HG03025 (cell line): ENCODE measurements around the gene HTRA3.

Experiments
- ATAC-seq: cut with Tn5 transposase; IDR thresholded peaks from one replicate; pipeline ENCODE4 v1.9.1; 2021; ENCODE audit warnings: mild to moderate bottlenecking, moderate library complexity; ENCODE audit not compliant: unreplicated experiment, low FRiP score

Gene HTRA3

GRCh38 chr4:8321771-8322170, 52.2 kb downstream of the HTRA3 start:
- no peak for ATAC-seq

- ATAC-seq = no peak
These were observed 53.5 kb downstream of the HTRA3 start for GRCh38 chr4:8322794-8323704.

GRCh38 chr4:8323947-8324555, 54.5 kb downstream of the HTRA3 start:
- no peak for ATAC-seq

- ATAC-seq = no peak
These were observed 55.2 kb downstream of the HTRA3 start for GRCh38 chr4:8324640-8325239.

GRCh38 chr4:8325291-8325973, 55.9 kb downstream of the HTRA3 start:
- ATAC-seq = no peak

GRCh38 chr4:8326206-8326605, 56.7 kb downstream of the HTRA3 start:
- no peak for ATAC-seq

GRCh38 chr4:8328456-8328855, 58.9 kb downstream of the HTRA3 start:
- no peak for ATAC-seq

- ATAC-seq = no peak
These were observed 59.5 kb downstream of the HTRA3 start for GRCh38 chr4:8328866-8329559.

GRCh38 chr4:8329560-8329858, 60.0 kb downstream of the HTRA3 start:
- ATAC-seq = no peak

GRCh38 chr4:8329859-8330761, 60.6 kb downstream of the HTRA3 start:
- no peak for ATAC-seq

- ATAC-seq = no peak
These were observed 61.4 kb downstream of the HTRA3 start for GRCh38 chr4:8330821-8331574.

- ATAC-seq = no peak
These were observed 62.0 kb downstream of the HTRA3 start for GRCh38 chr4:8331575-8331955.

- ATAC-seq = no peak
These were observed 62.7 kb downstream of the HTRA3 start for GRCh38 chr4:8332038-8332857.

- ATAC-seq = no peak
These were observed 63.4 kb downstream of the HTRA3 start for GRCh38 chr4:8332891-8333331.

- ATAC-seq = no peak
These were observed 64.3 kb downstream of the HTRA3 start for GRCh38 chr4:8333726-8334460.

- no peak for ATAC-seq
These were observed 65.4 kb downstream of the HTRA3 start for GRCh38 chr4:8334786-8335460.

- ATAC-seq = no peak
These were observed 66.3 kb downstream of the HTRA3 start for GRCh38 chr4:8335848-8336247.
